HT-29 (cell line): Measurements from ENCODE around the gene RALGPS2. TPM values are rescaled to one million over a fixed set of nuclear protein-coding genes. Genes with fewer than 3 reads are reported as not detected.

Source experiments
- DNase-seq: peaks from one replicate; pipeline ENCODE4 v3.0.0-alpha.2; 2015; ENCODE audit warnings: low spot score
- total RNA-seq: library from RNA; depleted of rRNA; stranded (reverse); fragments of >200 nt; shearing (Covaris generic); gene quantifications from 2 replicates; pipeline ENCODE4 v1.2.3, GENCODE V29; 2014

The RALGPS2 gene
- total RNA-seq, 1 experiment from 2014 or later: 11.6 TPM

- no peak for DNase-seq
Observed at GRCh38 chr1:178918955-178919354, 193.9 kb downstream of the RALGPS2 start.

DNA sequence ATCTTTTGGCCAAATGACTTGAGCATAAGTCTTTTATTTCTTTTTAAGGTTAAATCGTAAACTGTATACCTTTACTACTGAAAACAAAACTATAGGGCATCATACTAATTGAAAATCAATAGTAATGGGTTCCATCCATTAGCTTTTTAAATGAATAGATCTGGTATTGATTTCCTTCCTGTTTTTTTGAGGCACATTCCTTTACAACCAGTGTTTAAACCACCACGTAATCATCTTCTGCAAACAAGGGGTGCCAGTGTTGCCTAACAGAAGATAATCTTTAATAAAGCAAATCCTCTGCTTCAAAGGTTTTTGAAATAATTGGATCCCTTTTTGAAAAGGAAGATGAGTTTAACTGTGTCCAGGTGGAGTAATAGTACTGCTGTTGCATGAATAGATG, 194.5 kb downstream of the RALGPS2 start:
- no peak for DNase-seq

GRCh38 chr1:178921499-178921898, 196.5 kb downstream of the RALGPS2 start:
- no peak for DNase-seq

DNA sequence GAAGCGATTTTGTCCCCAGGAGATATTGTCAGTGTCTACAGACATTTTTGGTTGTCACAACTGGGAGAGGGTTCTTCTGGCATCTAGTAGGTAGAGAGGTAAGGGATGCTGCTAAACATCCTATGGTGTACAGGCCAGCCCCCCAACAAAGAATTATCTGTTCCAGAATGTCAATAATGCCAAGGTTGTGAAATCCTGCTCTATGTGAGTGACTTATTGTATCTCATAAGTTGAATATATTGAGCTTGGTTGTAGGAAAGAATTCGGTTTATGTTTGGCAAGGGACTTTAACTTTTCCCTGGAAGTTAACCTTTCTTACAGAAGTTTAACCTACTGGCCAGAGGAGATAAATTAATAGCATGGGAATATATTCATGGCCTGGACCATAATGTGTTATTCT, 198.5 kb downstream of the RALGPS2 start:
- no peak for DNase-seq

DNA sequence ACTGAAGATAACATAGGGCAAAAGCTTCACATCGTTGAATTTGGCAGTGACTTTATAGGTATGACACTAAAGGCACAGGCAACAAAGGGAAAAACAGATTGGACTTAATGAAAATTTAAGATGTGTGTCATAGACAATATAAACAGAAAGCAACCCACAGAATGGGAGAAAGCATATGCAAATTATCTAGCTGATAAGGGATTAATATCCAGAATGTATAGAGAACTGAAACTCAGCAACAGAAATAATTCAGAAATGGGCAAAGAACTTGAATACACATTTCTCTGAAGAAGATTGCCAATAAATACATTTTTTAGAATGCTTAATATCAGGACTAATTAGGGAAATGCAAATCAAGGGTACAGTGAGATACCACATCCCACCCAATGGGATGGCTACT, 201.0 kb downstream of the RALGPS2 start:
- no peak for DNase-seq

DNA sequence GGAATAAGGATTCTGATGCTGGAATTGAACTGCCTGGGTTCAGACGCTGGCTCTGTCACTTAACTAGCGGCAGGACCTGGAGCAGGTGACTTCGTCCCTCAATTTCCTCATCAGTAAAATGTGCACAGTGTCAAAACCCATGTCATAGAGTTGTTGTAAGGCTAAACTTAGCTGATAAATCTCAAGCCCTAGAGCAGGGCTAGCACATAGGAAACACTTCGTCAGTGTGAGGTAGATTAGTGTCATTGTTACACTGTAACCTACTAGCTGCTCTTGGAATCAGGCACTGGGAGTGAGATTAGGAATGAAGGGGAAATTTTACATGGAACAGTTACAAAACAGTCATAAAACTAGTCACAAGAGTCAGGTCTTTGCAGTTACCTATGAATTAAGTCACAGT, 202.0 kb downstream of the RALGPS2 start:
- DNase-seq: no peak

DNA sequence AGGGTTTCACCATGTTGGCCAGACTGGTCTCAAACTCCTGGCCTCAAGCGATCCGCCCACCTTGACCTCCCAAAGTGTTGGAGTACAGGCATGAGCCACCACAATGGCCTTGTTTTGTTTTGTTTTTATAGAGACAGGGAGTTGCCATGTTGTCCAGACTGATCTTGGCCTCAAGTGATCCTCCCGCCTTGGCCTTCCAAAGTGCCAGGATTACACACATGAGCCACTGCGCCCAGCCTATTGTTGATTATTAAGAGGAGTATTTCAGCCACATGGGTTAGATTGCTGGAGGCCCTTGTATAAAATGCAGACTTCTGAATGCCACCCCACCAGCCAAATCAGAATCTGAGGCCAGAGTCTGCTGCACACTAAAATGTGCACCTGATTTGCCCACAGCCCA, 203.0 kb downstream of the RALGPS2 start:
- no peak for DNase-seq

GRCh38 chr1:178928976-178929375, 203.9 kb downstream of the RALGPS2 start:
- no peak for DNase-seq

DNA sequence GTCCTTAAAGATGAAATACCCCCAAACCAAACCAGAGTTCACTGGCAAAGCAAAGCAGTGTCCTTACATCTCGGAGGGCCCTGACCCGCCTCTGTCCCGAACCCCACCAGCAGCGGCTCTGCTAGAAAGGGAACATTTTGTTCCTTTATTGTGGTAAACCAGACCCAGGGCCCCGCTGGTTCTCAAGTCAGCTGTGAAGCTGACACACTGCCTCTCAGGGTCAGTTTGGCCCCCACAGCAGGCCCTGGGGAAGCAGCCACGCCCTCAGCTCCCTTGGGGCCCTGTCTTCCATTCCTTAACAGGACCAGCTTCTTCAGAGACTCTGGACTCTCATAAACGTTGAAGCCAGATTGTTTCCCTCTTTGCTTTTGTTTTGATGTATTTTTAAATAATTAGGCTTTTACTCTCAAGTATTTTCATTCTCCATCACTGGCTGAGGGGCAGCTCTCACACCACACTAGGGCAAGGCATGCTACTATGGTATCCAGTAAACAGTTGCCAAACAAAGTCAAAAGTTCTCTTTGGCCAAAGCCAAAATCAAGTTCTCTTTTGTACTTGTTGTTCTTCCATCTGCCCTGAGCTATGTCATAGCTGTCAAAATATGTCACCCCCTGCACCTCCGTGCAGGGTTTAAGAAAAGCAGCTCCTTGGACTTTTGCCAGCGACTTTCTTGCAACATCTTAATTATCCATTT, 207.0 kb downstream of the RALGPS2 start:
- no peak for DNase-seq

DNA sequence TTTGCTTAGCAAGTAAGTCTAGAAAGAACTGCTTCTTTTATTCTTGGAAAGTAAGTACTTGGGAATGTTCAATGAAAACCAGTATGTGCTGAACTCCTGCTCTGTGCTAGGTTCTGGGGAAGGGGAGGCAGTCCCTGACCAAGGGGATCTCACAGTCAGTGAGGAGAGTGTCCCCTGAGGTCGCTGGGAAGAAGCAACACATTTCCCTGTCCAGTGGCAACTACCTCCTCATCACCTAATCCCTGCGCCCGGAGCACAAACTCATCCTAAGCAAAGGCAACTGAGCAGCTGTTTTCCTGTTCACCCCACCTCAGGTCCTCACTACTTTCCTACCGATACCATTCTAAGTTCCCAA, 207.5 kb downstream of the RALGPS2 start:
- DNase-seq: no peak

DNA sequence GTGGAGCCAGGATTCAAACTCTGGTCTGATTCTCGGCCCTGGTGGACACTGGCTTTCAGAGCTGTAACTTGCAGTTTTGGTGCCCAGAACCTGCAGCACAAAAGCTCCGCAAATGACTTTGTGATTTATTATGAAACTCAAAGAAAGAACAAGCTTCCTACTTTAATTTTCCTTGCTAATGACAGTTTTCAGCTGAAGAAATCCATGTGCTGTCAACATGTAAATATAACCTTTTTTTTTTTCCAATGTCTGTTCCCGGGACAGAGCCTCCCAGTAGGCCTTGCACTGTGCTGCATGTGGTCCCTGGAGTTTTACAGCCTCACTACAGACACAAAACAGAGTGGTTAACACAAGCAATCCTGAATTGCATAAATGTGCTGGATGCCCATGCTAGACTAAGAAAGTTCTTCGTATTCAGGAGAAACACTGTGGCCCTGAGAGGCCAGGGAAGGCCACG, 208.1 kb downstream of the RALGPS2 start:
- DNase-seq: no peak

GRCh38 chr1:178933709-178934490, 208.9 kb downstream of the RALGPS2 start:
- DNase-seq: no peak

- no peak for DNase-seq
Observed at GRCh38 chr1:178934546-178934945, 209.5 kb downstream of the RALGPS2 start.

DNA sequence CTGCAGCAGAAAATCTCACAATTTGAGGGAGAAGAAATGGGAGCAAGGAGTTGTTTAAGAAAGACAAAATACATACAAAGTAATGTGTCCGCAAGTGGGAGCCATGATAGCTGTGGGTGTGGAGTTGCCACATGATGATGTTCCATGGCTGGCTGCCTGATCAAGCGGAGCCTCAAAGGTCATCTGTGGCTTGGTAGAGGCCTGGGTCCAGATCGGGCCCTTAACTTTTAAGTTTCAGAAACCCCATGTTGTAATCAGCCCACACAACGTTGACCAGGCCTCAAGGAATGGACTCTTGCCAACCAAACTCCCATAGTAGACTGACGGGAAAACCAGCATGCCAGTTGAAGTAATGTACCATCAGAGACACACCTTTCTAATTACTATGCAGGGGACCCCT, 210.6 kb downstream of the RALGPS2 start:
- DNase-seq: no peak

GRCh38 chr1:178937695-178938094, 212.7 kb downstream of the RALGPS2 start:
- DNase-seq: no peak

DNA sequence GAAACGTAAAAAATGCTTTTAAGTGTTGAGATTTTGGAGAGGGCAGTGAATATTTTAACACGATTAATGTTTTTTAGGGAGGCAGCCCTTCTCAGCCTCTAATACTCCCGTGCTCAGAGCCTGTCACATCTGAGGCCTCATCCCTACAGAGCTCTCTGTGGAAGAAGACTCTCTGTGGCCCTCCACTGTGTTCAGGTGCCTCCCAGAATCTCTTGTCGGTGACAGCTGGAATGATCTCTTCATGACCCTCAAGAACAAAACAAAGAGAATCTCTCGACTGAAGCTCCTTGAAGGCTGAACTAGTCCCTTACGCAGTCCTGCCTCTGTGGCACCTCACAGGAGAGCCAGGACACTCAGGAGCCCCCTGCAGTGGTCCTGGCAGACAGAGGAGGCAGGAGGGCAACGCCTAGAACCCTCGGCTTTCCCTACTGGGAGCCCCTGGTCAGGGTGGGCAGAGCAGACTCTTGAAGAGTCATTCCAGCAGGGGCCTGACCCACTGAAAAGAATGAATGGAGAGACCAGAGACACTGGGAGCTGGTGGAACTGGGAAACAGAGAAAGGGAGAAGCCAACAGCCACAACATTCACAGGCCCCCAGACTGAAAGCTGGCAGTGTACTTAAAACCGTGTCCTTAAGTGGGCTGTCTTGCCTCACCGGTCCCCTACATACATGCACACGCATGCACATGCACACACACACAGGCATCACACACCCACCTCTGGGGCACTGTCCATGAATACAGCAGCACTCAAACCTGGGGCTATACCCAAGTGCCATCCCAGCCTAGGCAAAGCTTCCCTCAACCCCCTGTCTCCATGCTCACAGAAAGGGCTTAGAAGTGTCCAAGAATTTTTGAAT, 213.3 kb downstream of the RALGPS2 start:
- DNase-seq: no peak

DNA sequence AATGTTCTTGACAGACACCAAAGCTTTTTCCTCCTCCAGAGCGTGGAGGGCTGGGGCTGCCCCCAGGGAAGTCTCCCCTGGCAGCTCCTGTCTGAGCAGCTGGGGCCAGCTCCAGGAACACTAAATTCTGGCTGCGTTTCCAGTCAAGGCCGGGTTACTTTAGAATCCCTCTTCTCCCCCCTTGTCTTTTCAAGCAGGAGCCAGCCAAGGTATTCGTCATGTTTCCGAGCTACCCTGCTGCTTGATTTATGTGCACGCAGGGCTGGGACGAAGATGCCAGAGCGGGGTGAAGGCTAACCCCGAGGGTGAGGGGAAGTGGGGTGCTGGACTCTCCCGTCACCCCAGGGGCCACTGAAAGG, 213.9 kb downstream of the RALGPS2 start:
- no peak for DNase-seq

- DNase-seq: no peak
Observed at GRCh38 chr1:178939338-178940067, 214.5 kb downstream of the RALGPS2 start.

GRCh38 chr1:178940068-178940765, 215.2 kb downstream of the RALGPS2 start:
- DNase-seq: no peak

DNA sequence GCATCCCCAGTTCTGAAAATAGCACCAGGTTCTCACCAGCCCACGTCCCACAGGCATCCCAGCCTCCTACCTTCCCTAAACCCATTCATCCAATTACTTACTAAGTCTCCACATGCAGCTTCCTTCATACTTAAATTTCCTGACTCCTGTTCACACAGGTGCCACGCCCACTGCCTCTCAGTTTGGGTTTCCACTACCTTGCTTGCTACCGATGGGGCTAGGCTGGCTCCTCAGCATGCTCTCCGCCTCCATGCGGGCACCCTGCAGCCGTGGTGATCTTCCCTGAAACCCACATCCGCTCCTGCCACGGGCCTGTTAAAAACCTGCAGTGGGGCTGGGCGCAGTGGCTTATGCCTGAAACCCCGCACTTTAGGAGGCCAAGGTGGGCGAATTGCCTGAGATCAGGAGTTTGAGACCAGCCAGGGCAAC, 216.2 kb downstream of the RALGPS2 start:
- DNase-seq: no peak

DNA sequence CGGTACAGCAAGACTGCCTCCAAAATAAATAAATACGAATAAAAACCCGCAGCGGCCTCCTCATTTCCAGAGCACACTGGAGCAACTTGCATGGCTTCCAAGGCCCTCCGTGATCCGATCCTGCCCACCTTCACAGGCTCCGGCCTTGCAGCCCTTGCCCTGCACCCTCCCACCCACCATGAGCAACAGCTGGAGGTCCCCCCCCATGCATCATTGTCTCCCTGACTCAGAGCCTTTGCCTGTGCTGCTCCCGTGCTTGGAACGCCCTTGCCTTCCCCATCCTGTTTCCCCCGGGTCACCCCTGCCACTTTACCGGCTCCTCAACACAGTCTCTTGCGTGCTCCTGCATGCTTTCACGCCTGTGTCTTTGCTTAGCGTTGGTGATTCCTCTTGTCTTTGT, 216.8 kb downstream of the RALGPS2 start:
- no peak for DNase-seq
